Astrocyte of the cerebellum (primary cell): ENCODE data around the gene ADARB2.
"Not testable (repeated sequence)": the region's sequence is repeated elsewhere in the genome, so short reads cannot be mapped to it uniquely, and the experiment has no call there.

ENCODE experiments used
- DNase-seq: peaks from one replicate; pipeline ENCODE4 v3.0.0-alpha.2; 2011; ENCODE audit warnings: low read depth
- H3K4me3 ChIP-seq: 2 replicates; pipeline ENCODE4 v1.5.1; 2011; ENCODE audit warnings: mild to moderate bottlenecking, low read depth, low read length, moderate library complexity
- in situ Hi-C: cut with HindIII; loops from 2 replicates; pipeline ENCODE4 v1.10.0; 2017; ENCODE audit warnings: low sequenced_read_pairs
- TF ChIP-seq, protein P1 (sequence below): IDR thresholded peaks from 2 replicates; pipeline ENCODE4 v1.5.1; 2012; ENCODE audit warnings: low read length, low read depth, moderate library complexity, mild to moderate bottlenecking; ENCODE audit errors: missing control alignments

ADARB2 gene

DNA sequence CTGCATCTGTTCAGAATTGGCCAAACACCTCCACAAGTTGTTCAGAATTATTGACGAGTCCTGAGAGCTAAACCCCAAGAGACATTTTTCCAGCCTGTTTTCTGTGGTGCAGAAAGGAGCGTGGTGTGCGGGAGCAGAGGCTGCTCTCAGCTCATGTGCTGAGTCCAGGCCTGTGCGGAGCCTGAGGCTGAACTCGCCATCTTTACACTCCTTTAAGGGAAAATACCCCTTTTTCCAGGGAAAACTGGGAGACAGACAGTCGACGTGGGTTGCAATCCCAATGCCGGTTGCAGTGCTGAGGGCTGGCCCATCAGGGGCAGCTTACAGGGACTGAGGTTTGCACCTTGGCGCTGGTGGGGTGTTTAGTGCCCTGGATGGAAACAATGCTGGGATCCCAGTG lies 112.2 kb downstream of the ADARB2 start:
- H3K4me3 ChIP-seq, result no peak overlapping the region
- TF ChIP-seq, protein P1, sequence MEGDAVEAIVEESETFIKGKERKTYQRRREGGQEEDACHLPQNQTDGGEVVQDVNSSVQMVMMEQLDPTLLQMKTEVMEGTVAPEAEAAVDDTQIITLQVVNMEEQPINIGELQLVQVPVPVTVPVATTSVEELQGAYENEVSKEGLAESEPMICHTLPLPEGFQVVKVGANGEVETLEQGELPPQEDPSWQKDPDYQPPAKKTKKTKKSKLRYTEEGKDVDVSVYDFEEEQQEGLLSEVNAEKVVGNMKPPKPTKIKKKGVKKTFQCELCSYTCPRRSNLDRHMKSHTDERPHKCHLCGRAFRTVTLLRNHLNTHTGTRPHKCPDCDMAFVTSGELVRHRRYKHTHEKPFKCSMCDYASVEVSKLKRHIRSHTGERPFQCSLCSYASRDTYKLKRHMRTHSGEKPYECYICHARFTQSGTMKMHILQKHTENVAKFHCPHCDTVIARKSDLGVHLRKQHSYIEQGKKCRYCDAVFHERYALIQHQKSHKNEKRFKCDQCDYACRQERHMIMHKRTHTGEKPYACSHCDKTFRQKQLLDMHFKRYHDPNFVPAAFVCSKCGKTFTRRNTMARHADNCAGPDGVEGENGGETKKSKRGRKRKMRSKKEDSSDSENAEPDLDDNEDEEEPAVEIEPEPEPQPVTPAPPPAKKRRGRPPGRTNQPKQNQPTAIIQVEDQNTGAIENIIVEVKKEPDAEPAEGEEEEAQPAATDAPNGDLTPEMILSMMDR, result no peak
- no peak for DNase-seq
- in situ Hi-C loops, result no loop called here

DNA sequence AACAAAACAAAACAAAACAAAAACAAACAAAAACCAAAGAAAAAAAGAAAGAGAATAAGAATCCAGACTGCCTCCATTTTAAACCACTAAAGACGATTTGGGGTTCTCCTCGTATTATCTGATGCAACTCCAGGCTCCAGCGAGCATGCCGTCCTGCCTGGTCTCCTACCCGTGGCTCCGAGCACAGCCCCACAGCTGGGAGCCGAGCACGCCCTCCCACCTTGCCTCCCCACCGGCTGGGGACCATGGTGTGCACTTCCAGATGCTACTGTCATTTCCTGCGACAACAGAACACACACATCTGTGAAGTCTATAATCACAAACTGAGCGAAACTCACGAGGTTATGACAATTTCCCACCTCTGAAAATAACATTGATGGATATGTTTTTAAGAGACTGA lies 113.1 kb downstream of the ADARB2 start:
- no peak for DNase-seq
- TF ChIP-seq, protein P1, result no peak
- no peak overlapping the region for H3K4me3 ChIP-seq
- in situ Hi-C loops, result no loop called here

DNA sequence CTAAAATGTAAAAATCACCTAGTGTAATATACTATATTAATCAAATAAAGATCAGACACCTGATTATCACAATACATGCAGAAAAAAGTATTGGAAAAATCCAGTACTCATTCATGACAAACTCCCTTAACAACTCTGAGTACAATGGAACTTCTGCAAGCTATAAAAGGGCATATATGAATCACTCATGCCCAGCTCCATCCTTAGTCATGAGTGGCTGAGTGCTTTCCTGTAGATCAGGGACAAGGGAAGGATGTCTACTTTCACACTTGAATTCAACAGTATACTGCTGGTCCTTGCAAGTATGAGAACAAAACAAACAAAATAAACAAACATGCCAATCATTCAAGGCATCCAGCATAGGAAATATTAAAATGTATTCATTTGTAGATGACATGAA lies 116.5 kb downstream of the ADARB2 start:
- no peak for DNase-seq
- no peak overlapping the region for H3K4me3 ChIP-seq
- in situ Hi-C loops, result no loop called here
- TF ChIP-seq, protein P1, result no peak

GRCh38 chr10:1617376-1618317 lies 119.7 kb downstream of the ADARB2 start:
- in situ Hi-C loops, H3K4me3 ChIP-seq, DNase-seq: not testable (repeated sequence)

DNA sequence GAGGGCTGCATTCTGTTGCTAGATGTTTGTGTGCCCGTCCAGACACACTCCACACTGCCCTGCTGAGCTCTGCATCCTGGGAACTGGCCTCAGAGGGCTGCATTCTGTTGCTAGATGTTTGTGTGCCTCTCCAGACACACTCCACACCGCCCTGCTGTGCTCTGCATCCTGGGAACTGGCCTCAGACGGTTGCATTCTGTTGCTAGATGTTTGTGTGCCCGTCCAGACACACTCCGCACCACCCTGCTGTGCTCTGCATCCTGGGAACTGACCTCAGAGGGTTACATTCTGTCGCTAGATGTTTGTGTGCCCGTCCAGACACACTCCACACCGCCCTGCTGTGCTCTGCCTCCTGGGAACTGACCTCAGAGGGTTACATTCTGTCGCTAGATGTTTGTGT lies 120.6 kb downstream of the ADARB2 start:
- H3K4me3 ChIP-seq, DNase-seq, in situ Hi-C loops: not testable (repeated sequence)

GRCh38 chr10:1615186-1615954 lies 122.0 kb downstream of the ADARB2 start:
- in situ Hi-C loops, result no loop called here

GRCh38 chr10:1613511-1613910 lies 123.8 kb downstream of the ADARB2 start:
- H3K4me3 ChIP-seq, result no peak overlapping the region
- TF ChIP-seq, protein P1, result no peak
- no peak for DNase-seq
- in situ Hi-C loops, result no loop called here

More at GRCh38 chr10:1615186-1615954, 122.0 kb downstream of the ADARB2 start:
- TF ChIP-seq, protein P1, result no peak
- H3K4me3 ChIP-seq, result no peak overlapping the region
- no peak for DNase-seq
